HepG2 (cell line): ENCODE results near the gene SBNO2. TPM values are rescaled to one million over a fixed set of nuclear protein-coding genes. Genes with fewer than 3 reads are reported as not detected.

ENCODE experiments used
- ATAC-seq: fragments of 200-7000 bp; cut with Tn5 transposase; 3 replicates; pipeline ENCODE4 v1.9.1; 2020; ENCODE audit warnings: mild to moderate bottlenecking, moderate library complexity
- BruUV-seq: library from RNA; stranded (reverse); fragments of 400-500 nt; replicated peaks from 2 replicates; lab custom pipeline; 2021; lab: Mats Ljungman, UMichigan
- CTCF ChIA-PET: fragments of 300-600 bp; formaldehyde crosslinking; extraction: SDS; loops from one replicate; lab custom pipeline; 2021; ENCODE audit warnings: low total read pairs, inconsistent platforms, low intra/inter-chr PET ratio; lab: Yijun Ruan, JAX
- POLR2A ChIA-PET: fragments of 350-600 bp; sonication (Branson Sonifier 250); formaldehyde crosslinking; loops from one replicate; lab custom pipeline; 2020; ENCODE audit warnings: antibody characterized with exemption, inconsistent platforms; lab: Yijun Ruan, JAX
- DNase-seq: peaks from one replicate; pipeline ENCODE4 v3.0.0-alpha.2; 2015; ENCODE audit warnings: low spot score
- FAIRE-seq: peaks from 3 replicates; lab custom pipeline; 2011; peaks lifted over from hg19 to GRCh38; lab: Jason Lieb, UNC
- H2AFZ ChIP-seq: one replicate; pipeline ENCODE4 v1.6.1; 2011; ENCODE audit warnings: low read length, inconsistent platforms
- H3K27ac ChIP-seq: fragments of 300-600 bp; 3 replicates; pipeline ENCODE4 v1.8.0; 2011; ENCODE audit warnings: mixed run types, mild to moderate bottlenecking, mixed read lengths, low read length, inconsistent platforms; ENCODE audit not compliant: insufficient read depth; ENCODE audit errors: extremely low read length
- H3K27me3 ChIP-seq, 2 experiments: fragments of 200-600 bp in 1 of 2; 2 replicates in 1 of 2; 3 replicates in 1 of 2; pipeline versions ENCODE4 v1.6.0 to v1.8.0; 2011; ENCODE audit warnings: low read length in 2 of 2, mild to moderate bottlenecking in 2 of 2, moderate library complexity in 2 of 2, inconsistent platforms in 1 of 2; ENCODE audit not compliant: insufficient read depth in 2 of 2, control insufficient read depth in 1 of 2
- H3K36me3 ChIP-seq, 2 experiments: fragments of 200-600 bp in 1 of 2; replicated peaks in 1 of 2; 2 replicates in 1 of 2; 3 replicates in 1 of 2; pipeline versions ENCODE4 v1.5.1 to v1.8.0; 2011; ENCODE audit warnings: low read length in 2 of 2, inconsistent platforms in 1 of 2; ENCODE audit not compliant: insufficient read depth in 2 of 2, control insufficient read depth in 1 of 2
- H3K4me1 ChIP-seq: 2 replicates; pipeline ENCODE4 v1.5.1; 2012; ENCODE audit warnings: low read length, inconsistent platforms; ENCODE audit not compliant: insufficient read depth
- H3K4me2 ChIP-seq: 2 replicates; pipeline ENCODE4 v1.6.0; 2011; ENCODE audit warnings: low read depth, low read length, inconsistent platforms
- H3K4me3 ChIP-seq, 3 experiments: fragments of 200-600 bp in 1 of 3; sonication (generic), shearing (Covaris generic) in 1 of 3; replicated peaks in 1 of 3; 2 replicates each; pipeline ENCODE4 v1.5.1; 2011 to 2016; ENCODE audit warnings: low read length in 3 of 3, inconsistent platforms in 2 of 3, low read depth in 2 of 3, mild to moderate bottlenecking in 2 of 3, control low read depth in 1 of 3, mixed read lengths in 1 of 3; ENCODE audit not compliant: insufficient read depth in 1 of 3
- H3K79me2 ChIP-seq: one replicate; pipeline ENCODE4 v1.6.1; 2011; ENCODE audit warnings: low read length, inconsistent platforms; ENCODE audit not compliant: insufficient read depth
- H3K9ac ChIP-seq: 2 replicates; pipeline ENCODE4 v1.6.0; 2011; ENCODE audit warnings: mild to moderate bottlenecking, low read depth, low read length, inconsistent platforms; ENCODE audit not compliant: insufficient read depth
- H3K9me3 ChIP-seq: 2 replicates; pipeline ENCODE4 v1.5.1; 2012; ENCODE audit warnings: mild to moderate bottlenecking, low read length
- H4K20me1 ChIP-seq: 2 replicates; pipeline ENCODE4 v1.6.0; 2011; ENCODE audit warnings: inconsistent platforms, mild to moderate bottlenecking, low read length, moderate library complexity; ENCODE audit not compliant: insufficient read depth
- AHR ChIP-seq: IDR thresholded peaks from 2 replicates; pipeline ENCODE4 v1.6.1; 2018; ENCODE audit warnings: missing genetic modification reagents, missing compliant biosample characterization
- CHD4 ChIP-seq: fragments of 200-600 bp; sonication (generic); IDR thresholded peaks from 2 replicates; pipeline ENCODE4 v1.7.0; 2017; ENCODE audit warnings: mild to moderate bottlenecking, low read length, borderline replicate concordance
- FOSL1 ChIP-seq: sonication (generic); formaldehyde crosslinking; IDR thresholded peaks from 2 replicates; pipeline ENCODE4 v1.9.0; 2021; ENCODE audit warnings: missing genetic modification reagents, borderline replicate concordance
- GABPB1 ChIP-seq: IDR thresholded peaks from 2 replicates; pipeline ENCODE4 v1.6.1; 2016; ENCODE audit warnings: mild to moderate bottlenecking, missing genetic modification reagents, moderate library complexity, missing compliant biosample characterization
- GATAD2A ChIP-seq: IDR thresholded peaks from 2 replicates; pipeline ENCODE4 v1.6.1; 2016
- HMG20A ChIP-seq: IDR thresholded peaks from 2 replicates; pipeline ENCODE4 v1.6.1; 2016; ENCODE audit warnings: borderline replicate concordance
- KDM3A ChIP-seq: IDR thresholded peaks from 2 replicates; pipeline ENCODE4 v1.6.1; 2018; ENCODE audit warnings: low read depth, missing compliant biosample characterization
- MTA1 ChIP-seq: sonication (generic); formaldehyde crosslinking; IDR thresholded peaks from 2 replicates; pipeline ENCODE4 v1.4.0; 2020; ENCODE audit warnings: missing genetic modification reagents, mild to moderate bottlenecking, borderline replicate concordance
- MTF1 ChIP-seq: sonication (generic); formaldehyde crosslinking; IDR thresholded peaks from 2 replicates; pipeline ENCODE4 v1.5.0; 2020; ENCODE audit warnings: missing genetic modification reagents
- NFE2 ChIP-seq: sonication (generic); formaldehyde crosslinking; IDR thresholded peaks from 2 replicates; pipeline ENCODE4 v1.4.0; 2020; ENCODE audit warnings: missing genetic modification reagents
- RBM22 ChIP-seq: fragments of 200-400 bp; formaldehyde crosslinking; optimal IDR thresholded peaks from 2 replicates; pipeline ENCODE3; 2017; ENCODE audit warnings: mild to moderate bottlenecking, low read length, moderate library complexity
- RXRA ChIP-seq: sonication (generic); formaldehyde crosslinking; IDR thresholded peaks from 2 replicates; pipeline ENCODE4 v1.5.1; 2020; ENCODE audit warnings: missing genetic modification reagents
- SKI ChIP-seq: fragments of 450-650 bp; IDR thresholded peaks from one replicate; pipeline ENCODE4 v1.6.1; 2018; ENCODE audit warnings: mild to moderate bottlenecking; ENCODE audit not compliant: partially characterized antibody
- SMARCE1 ChIP-seq: fragments of 450-650 bp; IDR thresholded peaks from 2 replicates; pipeline ENCODE4 v1.6.1; 2017; ENCODE audit warnings: borderline replicate concordance
- SP5 ChIP-seq: IDR thresholded peaks from 2 replicates; pipeline ENCODE4 v1.6.1; 2016; ENCODE audit warnings: low read depth, borderline replicate concordance
- THYN1 ChIP-seq: sonication (generic); formaldehyde crosslinking; IDR thresholded peaks from 2 replicates; pipeline ENCODE4 v1.8.1; 2023; ENCODE audit warnings: low read depth, mild to moderate bottlenecking, moderate library complexity, missing genetic modification reagents, borderline replicate concordance
- WIZ ChIP-seq: sonication (generic); formaldehyde crosslinking; IDR thresholded peaks from 2 replicates; pipeline ENCODE4 v1.5.1; 2020; ENCODE audit warnings: mild to moderate bottlenecking, missing genetic modification reagents
- XRCC5 ChIP-seq: fragments of 200-400 bp; formaldehyde crosslinking; optimal IDR thresholded peaks from 2 replicates; pipeline ENCODE3; 2017; ENCODE audit warnings: mild to moderate bottlenecking, low read length
- ZFP1 ChIP-seq: IDR thresholded peaks from 2 replicates; pipeline ENCODE4 v1.6.1; 2016
- ZNF225 ChIP-seq: sonication (generic); formaldehyde crosslinking; IDR thresholded peaks from 2 replicates; pipeline ENCODE4 v1.4.0; 2020; ENCODE audit warnings: mild to moderate bottlenecking, missing genetic modification reagents
- ZNF234 ChIP-seq: sonication (generic); formaldehyde crosslinking; conservative IDR thresholded peaks from 2 replicates; pipeline ENCODE4 v1.5.1; 2020; ENCODE audit warnings: mild to moderate bottlenecking, missing genetic modification reagents
- ZNF335 ChIP-seq: sonication (generic); formaldehyde crosslinking; IDR thresholded peaks from 2 replicates; pipeline ENCODE4 v1.4.0; 2020; ENCODE audit warnings: missing genetic modification reagents
- ZNF33A ChIP-seq: sonication (generic); formaldehyde crosslinking; IDR thresholded peaks from 2 replicates; pipeline ENCODE4 v1.5.1; 2020; ENCODE audit warnings: missing genetic modification reagents, mild to moderate bottlenecking, moderate library complexity, borderline replicate concordance
- ZNF557 ChIP-seq: sonication (generic); formaldehyde crosslinking; IDR thresholded peaks from 2 replicates; pipeline ENCODE4 v1.4.0; 2020; ENCODE audit warnings: missing genetic modification reagents
- ZNF891 ChIP-seq: sonication (generic); formaldehyde crosslinking; IDR thresholded peaks from 2 replicates; pipeline ENCODE4 v1.5.0; 2020; ENCODE audit warnings: mild to moderate bottlenecking, missing genetic modification reagents
- ZSCAN9 ChIP-seq: IDR thresholded peaks from 2 replicates; pipeline ENCODE4 v1.6.1; 2016; ENCODE audit warnings: borderline replicate concordance
- WGBS: methylation state at CpG from one replicate; pipeline ENCODE4 v1.1.6; 2017; ENCODE audit warnings: low lambda C conversion rate; 5-methylcytosine and 5-hydroxymethylcytosine counted together
- in situ Hi-C: cut with HindIII; loops from 2 replicates; pipeline ENCODE4 v1.10.0; 2017; ENCODE audit warnings: low pct_unique_long_range_greater_than_20kb; ENCODE audit not compliant: extremely low pct_ligation_motif_present
- intact Hi-C: fragments of 100-400 bp; cut with micrococcal nuclease; formaldehyde crosslinking; loops from one replicate; pipeline ENCODE4 v1.10.0; 2022; ENCODE audit not compliant: unreplicated experiment
- polyA plus RNA-seq, 8 experiments: library from polyadenylated mRNA; depleted of rRNA in 3 of 8; stranded (reverse) in 7 of 8; unstranded in 1 of 8; fragments of >200 nt; fragmentation: Illumina TruSeq in 4 of 8; extraction: Trizol in 4 of 8; gene quantifications; 2 replicates each; pipeline versions ENCODE4 v1.2.1 to v1.2.3, GENCODE V29; 2011 to 2016; ENCODE audit warnings: low read depth in 4 of 8, missing spikeins in 1 of 8, mixed read lengths in 1 of 8; ENCODE audit not compliant: insufficient read depth in 1 of 8
- total RNA-seq, 5 experiments: library from RNA; depleted of rRNA; stranded (reverse); fragments of >200 nt; fragmentation: Illumina TruSeq; extraction: Trizol; gene quantifications; 2 replicates each; pipeline ENCODE4 v1.2.3, GENCODE V29; 2016; ENCODE audit warnings: low read depth in 1 of 5
- TF ChIP-seq, protein P1 (sequence below): sonication (generic); formaldehyde crosslinking; IDR thresholded peaks from 2 replicates; pipeline ENCODE4 v1.5.1; 2020; ENCODE audit warnings: mild to moderate bottlenecking, missing genetic modification reagents, borderline replicate concordance

The SBNO2 gene
- total and polyA plus RNA-seq, 2 of the 13 experiments (the other 11 are each of a cell fraction or from before 2014, with no cell fraction given), result 8.6 to 10.4 TPM

DNA sequence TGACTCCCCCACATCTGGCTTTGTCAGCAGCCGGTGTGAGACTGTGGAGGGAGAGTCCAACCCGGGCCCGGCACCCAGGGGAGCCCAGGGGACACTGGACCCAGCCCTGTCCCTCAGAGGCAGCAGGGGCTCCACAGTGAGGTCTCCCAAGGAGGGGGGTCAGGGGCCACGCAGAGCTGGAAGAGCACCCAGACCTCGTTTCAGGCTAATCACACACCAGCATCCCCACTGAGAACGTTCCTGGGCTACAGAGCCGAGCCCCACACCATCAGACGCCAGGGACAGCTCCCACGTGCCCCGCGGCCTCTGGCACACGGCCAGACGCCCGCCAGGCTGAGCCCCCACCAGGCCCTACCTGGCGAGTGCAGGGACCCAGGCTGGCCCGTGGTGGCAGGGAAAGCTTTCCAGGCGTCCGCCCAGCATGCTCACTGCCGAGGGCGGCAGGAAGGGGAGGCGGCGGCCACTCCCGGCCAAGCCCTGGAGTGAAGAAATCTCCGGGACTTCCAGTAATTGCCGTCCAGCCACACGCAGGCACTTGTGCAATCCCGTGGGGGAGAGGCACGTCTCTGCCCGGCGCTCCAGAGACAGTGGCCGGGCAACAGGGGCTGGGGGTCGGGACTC, 19.2 kb downstream of the SBNO2 start:
- ChIA-PET POLR2A (interaction anchor here (1.4 to 2.3 kb wide), 2 partner anchors 12 to 41 kb away, joined by 3 to 6 read pairs; no protein-coding TSS in a partner anchor), CTCF (no interaction called here)
- peaks cover 8% of the 10 kb centered on the region for H3K79me2 ChIP-seq
- intact Hi-C loops, result no loop called here
- H3K9me3 ChIP-seq, result no peaks in the 10 kb centered on the region
- DNase-seq (peak; percentile 67), FAIRE-seq (no peak), ATAC-seq (peak; percentile 61)
- H3K4me2 ChIP-seq, result peak overlapping the region; percentile 70
- peaks cover 4 to 8% of the 10 kb centered on the region in 2 experiments; a peak in 4 of 5 replicates for H3K36me3 ChIP-seq
- peak overlapping the region in 1 of 3 experiments; percentile 61; a peak in 1 of 6 replicates for H3K4me3 ChIP-seq
- BruUV-seq, result no TSS peak
- in situ Hi-C loops, result loop anchor here (5.0 kb wide), 1 partner anchor 38 kb away; no protein-coding TSS in a partner anchor
- H3K4me1 ChIP-seq, result peaks cover 20% of the 10 kb centered on the region
- H3K27me3 ChIP-seq, result no peaks in the 10 kb centered on the region
- WGBS, result 14% methylated on average over 10 of the region's 32 CpGs
- no peak overlapping the region for H2AFZ ChIP-seq
- peak overlapping the region; percentile 61; the same call in 1 of the 2 replicates for H3K9ac ChIP-seq
- H3K27ac ChIP-seq, result peak overlapping the region; percentile 49
- peaks cover 4% of the 10 kb centered on the region; the same call in 1 of the 2 replicates for H4K20me1 ChIP-seq
- TF ChIP-seq GABPB1 (CRISPR knock-in tag) (peak; percentile 53; the same call in 1 of the 2 replicates), GATAD2A (peak; percentile 53; the same call in 1 of the 2 replicates), SMARCE1 (no peak), SKI (peak; percentile 37), ZNF33A (no peak), SP5 (CRISPR knock-in tag) (peak; percentile 13; the same call in 1 of the 2 replicates), HMG20A (CRISPR knock-in tag) (no peak), ZNF557 (no peak), CHD4 (no peak), RBM22 (no peak), ZNF891 (no peak), AHR (no peak), ZNF225 (CRISPR knock-in tag) (no peak), XRCC5 (no peak), ZSCAN9 (CRISPR knock-in tag) (peak; percentile 50; the same call in 1 of the 2 replicates), NFE2 (CRISPR knock-in tag) (no peak), ZFP1 (CRISPR knock-in tag) (no peak), FOSL1 (no peak), RXRA (CRISPR knock-in tag) (peak; percentile 26; the same call in 1 of the 2 replicates), ZNF335 (CRISPR knock-in tag) (no peak), MTF1 (CRISPR knock-in tag) (no peak), KDM3A (CRISPR knock-in tag) (0 out of 2 replicates have a peak, but pooled peaks have one; percentile 28), MTA1 (CRISPR knock-in tag) (no peak), ZNF234 (CRISPR knock-in tag) (no peak), WIZ (CRISPR knock-in tag) (no peak), THYN1 (CRISPR knock-in tag) (no peak)
- TF ChIP-seq, protein P1, sequence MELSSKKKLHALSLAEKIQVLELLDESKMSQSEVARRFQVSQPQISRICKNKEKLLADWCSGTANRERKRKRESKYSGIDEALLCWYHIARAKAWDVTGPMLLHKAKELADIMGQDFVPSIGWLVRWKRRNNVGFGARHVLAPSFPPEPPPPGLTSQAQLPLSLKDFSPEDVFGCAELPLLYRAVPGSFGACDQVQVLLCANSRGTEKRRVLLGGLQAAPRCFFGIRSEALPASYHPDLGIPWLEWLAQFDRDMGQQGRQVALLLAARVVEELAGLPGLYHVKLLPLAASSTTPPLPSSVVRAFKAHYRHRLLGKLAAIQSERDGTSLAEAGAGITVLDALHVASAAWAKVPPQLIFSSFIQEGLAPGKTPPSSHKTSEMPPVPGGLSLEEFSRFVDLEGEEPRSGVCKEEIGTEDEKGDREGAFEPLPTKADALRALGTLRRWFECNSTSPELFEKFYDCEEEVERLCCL (CRISPR knock-in tag), result no peak
